HG03108 (cell line): ENCODE measurements around the gene SEC61A2.
A peak's percentile ranks its signal among the peaks of the same experiment; 100 is the strongest.
"Not testable (repeated sequence)": the region's sequence is repeated elsewhere in the genome, so short reads cannot be mapped to it uniquely, and the experiment has no call there.

Experiments
- ATAC-seq: cut with Tn5 transposase; IDR thresholded peaks from one replicate; pipeline ENCODE4 v1.9.1; 2021; ENCODE audit warnings: moderate library complexity; ENCODE audit not compliant: unreplicated experiment

Gene SEC61A2

DNA sequence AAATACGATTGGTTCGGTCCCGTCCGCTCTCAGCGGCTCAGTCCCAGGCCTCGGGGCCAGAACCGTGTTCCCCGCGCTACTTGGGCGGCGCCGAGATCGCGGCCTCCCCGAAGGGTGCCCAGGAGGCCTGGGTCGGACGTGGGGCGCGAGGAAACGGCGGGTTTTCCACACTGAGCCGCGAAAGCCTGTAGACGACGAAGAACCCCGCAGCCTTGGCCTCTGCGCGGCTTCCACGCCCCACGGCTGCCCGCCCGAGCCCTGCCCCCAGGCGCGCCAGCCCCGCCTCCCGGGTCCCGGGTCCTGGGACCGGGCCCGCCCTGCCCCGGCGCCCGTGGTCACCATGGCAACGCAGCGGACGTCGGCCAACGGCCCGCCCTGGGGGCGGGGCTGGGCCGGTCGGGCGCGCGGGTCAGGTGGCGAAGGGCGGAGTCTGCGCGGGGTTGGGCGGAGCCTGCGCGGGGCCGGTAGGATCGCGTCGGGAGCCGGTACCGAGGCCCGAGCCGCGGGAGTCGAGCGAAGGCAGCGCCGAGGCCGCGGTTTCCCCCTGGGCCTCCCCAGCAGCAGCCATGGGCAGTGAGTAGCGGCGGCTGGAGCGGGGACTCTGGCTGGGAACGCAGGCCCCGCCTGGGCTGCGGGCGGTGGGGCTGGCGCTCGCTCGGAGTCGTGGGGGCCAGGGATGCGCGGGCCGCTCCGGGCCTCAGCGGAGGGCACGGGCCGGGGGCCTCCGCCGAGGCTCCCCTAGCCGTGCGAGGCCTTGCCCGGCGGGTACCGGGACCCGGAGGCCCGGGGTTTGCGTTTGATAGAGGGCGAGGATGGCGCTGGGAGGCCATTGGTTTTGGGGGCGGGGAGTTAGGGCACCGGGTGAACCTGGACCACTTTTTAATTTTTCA is at the start of gene SEC61A2:
Gene SEC61A2, plus strand, starts transcription at position 456 of the 890 bp plus-strand sequence. Its CDS starts 111 bp downstream, at position 567.
- peak; percentile 86 for ATAC-seq

GRCh38 chr10:12081470-12081869 is 48.0 kb upstream of the SEC61A2 start:
- ATAC-seq: no peak

DNA sequence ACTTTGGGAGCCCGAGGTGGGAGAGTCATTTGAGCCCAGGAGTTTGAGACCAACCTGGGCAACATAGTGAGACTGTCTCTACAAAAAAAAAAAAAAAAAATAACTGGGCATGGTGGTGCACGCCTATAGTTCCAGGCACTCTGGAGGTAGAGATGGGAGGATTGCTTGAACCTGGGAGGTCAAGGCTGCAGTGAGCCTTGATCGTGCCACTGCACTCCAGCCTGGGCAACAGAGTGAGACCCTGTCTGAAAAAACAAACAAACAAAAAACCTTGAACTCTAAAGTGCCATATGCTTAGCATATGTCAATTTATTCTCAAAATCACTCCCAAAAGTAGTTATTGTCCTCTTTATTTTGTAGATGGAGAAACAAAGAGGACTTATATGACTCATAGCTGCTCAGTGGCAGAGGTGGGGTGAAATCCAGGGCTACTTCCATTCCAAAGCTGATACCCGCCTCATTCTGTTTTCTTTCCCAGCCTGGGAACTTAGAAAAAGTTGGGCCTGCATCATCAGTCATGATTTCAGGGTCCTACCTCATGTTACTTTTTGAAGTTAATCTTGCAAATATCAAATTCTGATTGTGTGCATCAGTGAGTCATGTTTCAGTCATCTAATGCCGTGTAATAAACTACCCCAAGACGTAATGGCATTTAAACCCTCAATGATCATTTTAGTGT is 47.5 kb upstream of the SEC61A2 start:
- ATAC-seq: no peak

DNA sequence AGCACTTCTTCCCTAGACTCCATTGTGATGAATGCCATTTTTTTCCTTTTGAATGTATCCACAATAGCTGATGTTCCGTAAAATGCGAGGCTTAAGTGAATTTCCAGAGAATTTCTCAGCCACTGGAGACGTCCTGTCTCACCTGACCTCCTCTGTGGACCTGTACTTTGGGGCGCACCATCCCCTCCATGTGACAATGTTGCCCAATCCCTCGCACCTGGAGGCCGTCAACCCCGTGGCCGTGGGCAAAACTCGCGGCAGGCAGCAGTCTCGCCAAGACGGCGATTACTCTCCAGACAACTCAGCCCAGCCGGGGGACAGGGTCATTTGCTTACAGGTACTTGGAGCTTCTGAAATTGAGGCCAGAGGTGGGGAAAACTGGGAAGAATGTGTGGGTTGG is 40.6 kb upstream of the SEC61A2 start:
- ATAC-seq: no peak

DNA sequence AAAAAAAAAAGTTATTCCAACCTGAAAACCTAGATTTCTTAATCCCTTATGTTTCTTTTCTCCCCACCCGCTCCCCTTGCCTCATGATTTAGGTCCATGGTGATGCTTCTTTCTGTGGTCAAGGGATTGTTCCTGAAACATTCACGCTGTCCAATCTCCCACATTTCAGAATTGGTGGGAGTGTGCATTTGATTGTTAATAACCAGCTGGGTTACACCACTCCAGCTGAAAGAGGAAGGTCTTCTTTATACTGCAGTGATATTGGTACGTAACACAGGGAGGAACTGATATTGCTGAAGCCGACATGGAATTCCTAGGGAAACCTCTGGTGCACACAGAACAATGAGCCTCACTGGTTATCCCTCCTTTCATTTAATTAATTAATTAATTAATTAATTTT is 38.1 kb upstream of the SEC61A2 start:
- ATAC-seq: no peak

GRCh38 chr10:12097361-12097760 is 32.1 kb upstream of the SEC61A2 start:
- ATAC-seq: not testable (repeated sequence)

DNA sequence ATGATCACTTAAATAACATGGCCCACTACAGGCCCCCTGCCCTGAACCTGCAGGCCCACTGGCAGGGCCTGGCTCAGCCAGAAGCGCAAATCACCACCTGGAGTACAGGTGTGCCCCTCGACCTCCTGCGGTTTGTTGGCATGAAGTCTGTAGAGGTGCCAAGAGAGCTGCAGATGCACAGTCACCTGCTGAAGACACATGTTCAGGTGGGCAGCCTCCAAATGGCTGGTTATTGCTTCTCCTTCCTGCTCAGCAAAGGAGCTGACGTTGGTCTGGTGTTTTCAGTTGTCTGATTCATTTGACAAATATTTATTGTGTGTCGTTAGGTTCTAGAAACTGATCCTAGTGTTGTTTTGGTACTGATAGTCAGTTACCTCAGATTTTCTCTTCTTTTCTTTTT is 31.7 kb upstream of the SEC61A2 start:
- no peak for ATAC-seq

DNA sequence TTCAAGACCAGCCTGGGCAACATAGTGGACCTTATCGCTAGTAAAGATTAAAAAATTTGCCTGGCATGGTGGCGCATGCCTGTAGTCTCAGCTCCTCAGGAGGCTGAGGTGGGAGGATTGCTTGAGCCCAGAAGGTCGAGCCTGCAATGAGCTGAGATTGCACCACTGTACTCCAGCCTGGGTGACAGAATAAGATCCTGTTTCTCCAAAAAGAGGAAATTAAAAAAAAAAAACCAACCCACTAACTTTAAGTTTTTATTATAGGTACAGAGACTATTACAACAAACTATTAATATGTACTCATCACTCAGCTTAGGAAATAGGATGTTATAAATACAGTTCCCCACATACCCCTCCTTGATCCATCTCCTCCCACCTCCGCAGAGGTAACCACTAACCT is 30.5 kb upstream of the SEC61A2 start:
- no peak for ATAC-seq

DNA sequence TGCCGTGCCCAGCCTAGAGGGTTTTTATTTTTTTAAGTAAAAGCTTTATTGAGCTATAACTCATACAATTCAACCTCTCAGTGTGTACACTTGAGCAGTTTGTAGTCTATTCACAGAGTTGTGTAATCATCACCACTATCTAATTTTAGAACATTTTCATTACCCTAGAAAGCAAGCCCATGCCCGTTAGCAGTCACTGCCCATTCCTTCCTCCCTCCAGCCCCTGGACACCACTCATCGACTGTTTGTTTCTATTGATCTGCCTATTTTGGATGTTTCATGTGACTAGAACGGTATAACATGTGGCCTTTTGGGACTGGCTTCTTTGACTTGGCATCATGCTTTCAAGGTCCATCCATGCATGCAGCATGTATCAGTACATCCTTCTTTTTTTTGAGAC is 25.7 kb upstream of the SEC61A2 start:
- no peak for ATAC-seq

DNA sequence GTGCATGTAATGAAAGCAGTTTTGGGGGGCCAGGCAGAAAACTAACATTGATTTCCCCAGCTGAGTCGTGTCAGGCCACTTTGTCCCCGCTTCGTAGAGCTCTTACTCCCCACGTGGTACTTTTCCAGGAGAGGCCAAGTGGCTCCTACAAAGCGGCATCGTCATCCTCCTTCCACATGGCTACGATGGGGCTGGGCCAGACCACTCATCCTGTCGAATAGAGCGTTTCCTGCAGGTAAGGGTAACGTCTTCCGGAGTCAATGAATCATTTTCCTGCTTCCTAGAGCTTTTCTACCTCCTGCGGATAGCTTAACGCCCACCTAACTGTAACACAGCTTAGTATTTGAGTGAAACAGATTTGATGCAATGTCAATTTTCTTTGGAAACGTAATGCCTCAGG is 21.7 kb upstream of the SEC61A2 start:
- no peak for ATAC-seq

DNA sequence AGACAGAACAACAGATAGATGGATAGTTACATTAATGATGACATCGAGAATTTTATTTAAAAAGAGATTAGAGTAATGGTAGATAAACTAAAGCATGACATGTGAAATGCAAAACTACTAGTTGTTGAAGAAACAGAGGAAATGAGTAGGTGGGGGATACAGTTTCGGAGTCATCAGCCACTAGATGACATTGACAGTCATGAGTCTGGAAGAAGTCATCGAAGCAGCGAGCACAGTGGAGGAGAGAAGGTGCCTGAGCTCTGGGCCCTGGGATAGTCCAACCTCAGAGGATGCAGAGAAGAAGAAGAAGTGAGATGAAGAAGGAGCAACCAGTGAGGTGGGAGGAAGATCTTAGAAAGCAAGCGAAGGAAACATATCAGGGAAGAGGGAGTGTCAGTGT is 20.2 kb upstream of the SEC61A2 start:
- no peak for ATAC-seq

DNA sequence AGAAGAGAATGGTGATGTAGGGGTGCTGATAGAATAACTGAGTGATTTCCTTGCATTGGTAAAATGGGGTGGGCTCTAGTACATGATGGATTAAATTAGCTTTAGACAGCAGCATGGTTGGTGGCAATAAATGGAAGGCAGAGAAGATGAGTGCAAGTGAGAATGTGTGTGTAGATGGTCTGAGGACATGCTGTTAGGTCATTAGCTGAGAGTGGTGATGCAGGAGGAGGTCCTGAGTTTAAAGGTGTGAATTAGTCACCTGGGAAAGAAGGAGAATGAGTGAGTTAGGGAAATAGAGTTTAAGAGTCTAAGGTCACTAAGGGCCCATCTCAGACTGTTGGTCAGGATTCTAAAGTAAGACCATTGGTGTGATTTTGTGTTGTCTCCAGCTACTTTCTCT is 17.9 kb upstream of the SEC61A2 start:
- ATAC-seq: no peak

- ATAC-seq: no peak
These were observed 15.8 kb upstream of the SEC61A2 start for GRCh38 chr10:12113627-12114026.

GRCh38 chr10:12121673-12122072 is 7.8 kb upstream of the SEC61A2 start:
- no peak for ATAC-seq

DNA sequence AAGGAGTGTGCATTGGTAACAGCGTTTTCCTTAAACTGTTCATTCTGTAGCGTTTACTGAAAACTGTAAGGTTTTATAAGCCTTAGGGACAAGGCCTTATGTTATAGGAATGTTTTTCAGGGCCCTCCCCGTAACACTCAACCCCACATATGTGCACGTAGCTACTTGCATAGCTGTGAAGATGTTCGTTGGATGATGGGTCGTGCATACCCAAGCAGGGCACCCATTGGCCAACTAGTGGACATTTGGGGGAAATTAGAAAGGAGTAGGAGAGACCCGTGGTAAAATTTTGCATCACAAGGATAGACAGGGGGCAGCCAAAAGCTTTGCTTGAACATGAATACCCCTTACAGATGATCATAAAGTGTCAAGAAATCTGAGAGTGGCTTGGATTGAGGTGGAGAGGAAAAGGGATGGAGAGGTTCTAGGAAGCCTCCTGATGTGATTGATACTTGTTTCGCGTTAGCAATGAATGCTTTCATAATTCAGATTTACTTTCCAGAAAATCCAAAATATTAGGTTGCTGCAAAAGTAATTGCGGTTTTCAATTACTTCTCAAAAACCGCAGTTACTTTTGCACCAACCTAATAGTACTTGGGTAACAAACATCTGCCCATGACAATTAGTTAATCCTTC is 878 bp downstream of the SEC61A2 start:
- ATAC-seq: no peak

- no peak for ATAC-seq
These were observed 6.2 kb downstream of the SEC61A2 start for GRCh38 chr10:12135631-12136030.

DNA sequence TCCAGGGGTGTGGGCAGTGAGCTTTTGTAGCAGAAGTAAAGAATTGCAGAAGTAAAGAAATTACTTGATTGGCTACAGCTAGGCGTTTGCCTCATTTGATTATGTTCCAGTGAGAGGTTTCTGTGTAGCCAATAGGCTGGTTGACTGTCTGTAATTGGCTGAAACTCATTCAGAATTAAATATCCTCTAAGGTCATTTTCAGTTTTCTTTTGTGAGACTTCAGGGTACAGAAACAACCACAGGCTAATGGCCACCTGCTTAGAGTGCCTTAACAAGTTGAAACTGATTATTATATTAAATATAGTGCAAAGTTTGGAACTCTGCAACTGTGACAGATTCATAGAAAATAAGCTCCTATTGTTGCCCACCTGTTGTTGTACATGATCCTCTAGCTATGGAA is 10.6 kb downstream of the SEC61A2 start:
- no peak for ATAC-seq

DNA sequence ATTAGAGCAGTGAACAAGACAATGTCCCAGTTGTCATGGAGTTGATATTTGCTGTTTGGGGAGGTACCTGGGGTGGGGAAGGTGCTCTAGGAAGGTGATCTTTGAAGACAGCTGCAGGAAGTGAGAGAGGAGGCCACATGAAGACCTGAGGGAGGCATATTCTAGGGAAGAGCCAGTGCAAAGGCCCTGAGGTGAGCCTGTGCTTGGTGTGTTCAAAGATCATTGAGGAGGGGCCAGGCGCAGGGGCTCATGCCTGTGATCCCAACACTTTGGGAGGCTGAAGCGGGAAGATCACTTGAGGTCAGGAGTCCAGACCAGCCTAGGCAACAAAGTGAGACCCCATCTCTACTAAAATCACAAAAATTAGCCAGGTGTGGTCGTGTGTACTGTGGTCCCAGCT is 15.1 kb downstream of the SEC61A2 start:
- no peak for ATAC-seq

- ATAC-seq: no peak
These were observed 20.7 kb downstream of the SEC61A2 start for GRCh38 chr10:12150163-12150562.

DNA sequence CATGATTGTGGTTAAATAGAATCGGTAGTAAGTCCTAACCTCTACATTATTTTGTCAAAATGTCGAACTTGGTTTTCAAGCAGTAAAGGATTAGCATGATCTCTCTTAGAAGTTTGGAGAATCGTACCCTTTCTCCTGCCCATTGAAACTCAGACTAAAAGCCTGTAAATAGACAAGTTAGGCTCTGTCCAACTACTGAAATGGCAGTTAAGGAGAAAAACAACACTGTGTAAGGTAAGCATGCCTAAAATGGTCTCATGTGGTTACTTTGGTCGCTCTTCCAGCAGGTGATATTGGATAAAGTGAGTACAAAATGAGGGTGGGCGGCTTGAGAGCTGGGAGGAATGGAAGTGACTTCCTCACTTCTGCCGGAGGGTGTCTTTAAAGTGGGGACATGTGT is 25.0 kb downstream of the SEC61A2 start:
- no peak for ATAC-seq

DNA sequence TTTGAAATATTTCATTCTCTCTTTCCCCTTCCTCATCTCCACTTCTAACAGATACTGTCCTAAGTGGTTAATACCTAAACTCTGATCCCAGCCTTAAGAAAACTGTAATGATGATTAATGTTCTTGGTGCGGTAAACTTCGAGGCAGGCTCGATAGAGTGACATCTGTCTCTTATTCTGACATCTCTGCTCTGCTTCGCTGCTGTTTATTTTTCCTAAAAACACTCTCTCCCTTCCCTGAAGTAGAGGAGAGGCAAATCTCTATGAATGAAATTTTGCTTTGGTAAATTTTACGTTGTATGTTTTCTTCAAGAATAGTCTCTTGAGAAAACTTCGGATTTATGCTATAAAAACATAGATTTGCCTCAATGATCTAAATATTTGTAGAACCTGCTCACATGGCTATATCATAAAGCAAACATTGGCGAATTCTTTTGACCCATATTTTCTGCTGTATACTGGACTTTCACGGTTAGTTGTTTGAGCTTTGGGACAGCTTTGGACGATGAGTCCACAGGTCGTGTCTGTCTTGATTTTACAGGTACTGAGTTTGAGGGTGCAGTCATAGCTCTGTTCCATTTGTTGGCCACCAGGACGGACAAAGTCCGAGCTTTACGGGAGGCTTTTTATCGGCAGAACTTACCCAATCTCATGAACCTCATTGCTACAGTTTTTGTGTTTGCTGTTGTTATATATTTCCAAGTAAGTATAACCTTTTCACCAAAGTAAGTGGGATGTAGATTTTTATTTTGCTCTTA is 27.1 kb downstream of the SEC61A2 start:
- no peak for ATAC-seq
